ENCODE measurements around the gene RETN.

Gene RETN

GRCh38 chr19:7632340-7633203, 36.3 kb upstream of the RETN start:
- Mint-ChIP-seq H3K4me3 (no peak overlapping the region), H3K9me3 (no peaks in the 10 kb centered on the region), H3K36me3 (peaks cover 23% of the 10 kb centered on the region), H3K27ac (no peak overlapping the region), H3K27me3 (peaks cover 4% of the 10 kb centered on the region), H3K4me1 (peaks cover 49% of the 10 kb centered on the region)
- no peak for DNase-seq
- CTCF ChIA-PET, result no interaction called here

GRCh38 chr19:7633698-7634097, 35.2 kb upstream of the RETN start, which contains the start of gene PCP2:
PCP2 (minus strand) TSS chr19:7633719; CDS start chr19:7633457, 262 bp downstream.
- H3K36me3 Mint-ChIP-seq, result peaks cover 23% of the 10 kb centered on the region

GRCh38 chr19:7635670-7636069, 33.2 kb upstream of the RETN start:
- H3K4me3 Mint-ChIP-seq, result peak overlapping the region; percentile 81
- no peak for DNase-seq
- peak overlapping the region; percentile 84 for H3K27ac Mint-ChIP-seq
- H3K9me3 Mint-ChIP-seq, result peaks cover 9% of the 10 kb centered on the region
- CTCF ChIA-PET, result interaction anchor here (1.0 kb wide), 1 partner anchor 17 kb away, joined by 4 read pairs; no protein-coding TSS in a partner anchor
- H3K4me1 Mint-ChIP-seq, result peaks cover 41% of the 10 kb centered on the region
- peaks cover 4% of the 10 kb centered on the region for H3K27me3 Mint-ChIP-seq
- H3K36me3 Mint-ChIP-seq, result peaks cover 29% of the 10 kb centered on the region

More at GRCh38 chr19:7633698-7634097, 35.2 kb upstream of the RETN start, which contains the start of gene PCP2:
- Mint-ChIP-seq H3K27ac (no peak within 1 kb of the TSS), H3K9me3 (no peaks in the 10 kb centered on the region), H3K4me1 (peaks cover 49% of the 10 kb centered on the region), H3K27me3 (peaks cover 4% of the 10 kb centered on the region), H3K4me3 (no peak within 1 kb of the TSS)
- DNase-seq, result no peak
- CTCF ChIA-PET, result no interaction called here

- Mint-ChIP-seq H3K4me1 (peaks cover 37% of the 10 kb centered on the region), H3K4me3 (peak overlapping the region; percentile 81), H3K36me3 (peaks cover 29% of the 10 kb centered on the region), H3K27me3 (peaks cover 4% of the 10 kb centered on the region), H3K27ac (peak overlapping the region; percentile 90), H3K9me3 (peaks cover 9% of the 10 kb centered on the region)
- CTCF ChIA-PET, result interaction anchor here (1.0 kb wide), 1 partner anchor 16 kb away, joined by 4 read pairs; no protein-coding TSS in a partner anchor
- DNase-seq, result no peak
Observed at GRCh38 chr19:7636317-7636690, 32.5 kb upstream of the RETN start.

- peaks cover 27% of the 10 kb centered on the region for H3K36me3 Mint-ChIP-seq
- peaks cover 4% of the 10 kb centered on the region for H3K27me3 Mint-ChIP-seq
- H3K27ac Mint-ChIP-seq, result peak within 1 kb of the TSS; percentile 90
- DNase-seq, result peak; percentile 94
- peaks cover 37% of the 10 kb centered on the region for H3K4me1 Mint-ChIP-seq
- peak within 1 kb of the TSS; percentile 81 for H3K4me3 Mint-ChIP-seq
- CTCF ChIA-PET, result interaction anchor here (0.7 to 1.4 kb wide), 2 partner anchors 44 to 1949 kb away, joined by 4 to 10 read pairs; partner anchors contain the start of gene TRAPPC5
- H3K9me3 Mint-ChIP-seq, result peaks cover 9% of the 10 kb centered on the region
Observed at GRCh38 chr19:7636691-7637373, 32.0 kb upstream of the RETN start, which contains the start of gene STXBP2. STXBP2 (plus strand) TSS chr19:7637110; CDS start chr19:7637150, 40 bp downstream.

GRCh38 chr19:7637374-7638256, 31.2 kb upstream of the RETN start:
- Mint-ChIP-seq H3K9me3 (peaks cover 9% of the 10 kb centered on the region), H3K4me1 (peaks cover 37% of the 10 kb centered on the region), H3K27me3 (peaks cover 4% of the 10 kb centered on the region), H3K4me3 (peak overlapping the region; percentile 81), H3K27ac (peak overlapping the region; percentile 90), H3K36me3 (peaks cover 26% of the 10 kb centered on the region)
- peak; percentile 31 for DNase-seq
- CTCF ChIA-PET, result interaction anchor here (0.7 to 1.4 kb wide), 5 partner anchors 9 to 1950 kb away, joined by 3 to 10 read pairs (median 4); partner anchors contain the start of genes PET100, TRAPPC5 and XAB2

GRCh38 chr19:7638802-7639465, 29.9 kb upstream of the RETN start:
- CTCF ChIA-PET, result interaction anchor here (0.6 to 1.4 kb wide), 2 partner anchors 13 to 71 kb away, joined by 4 to 9 read pairs; no protein-coding TSS in a partner anchor
- peak overlapping the region; percentile 56 for H3K4me3 Mint-ChIP-seq
- peaks cover 37% of the 10 kb centered on the region for H3K4me1 Mint-ChIP-seq
- peaks cover 4% of the 10 kb centered on the region for H3K27me3 Mint-ChIP-seq
- peak overlapping the region; percentile 45 for H3K27ac Mint-ChIP-seq
- DNase-seq, result no peak
- H3K36me3 Mint-ChIP-seq, result peaks cover 27% of the 10 kb centered on the region
- H3K9me3 Mint-ChIP-seq, result peaks cover 9% of the 10 kb centered on the region

GRCh38 chr19:7639863-7640348, 28.9 kb upstream of the RETN start:
- Mint-ChIP-seq H3K9me3 (peaks cover 9% of the 10 kb centered on the region), H3K27me3 (peaks cover 4% of the 10 kb centered on the region), H3K4me1 (peaks cover 35% of the 10 kb centered on the region), H3K27ac (peak overlapping the region; percentile 1), H3K36me3 (peaks cover 27% of the 10 kb centered on the region), H3K4me3 (peak overlapping the region; percentile 28)
- CTCF ChIA-PET, result no interaction called here
- no peak for DNase-seq

- H3K27ac Mint-ChIP-seq, result no peak overlapping the region
- peaks cover 28% of the 10 kb centered on the region for H3K36me3 Mint-ChIP-seq
- peaks cover 9% of the 10 kb centered on the region for H3K9me3 Mint-ChIP-seq
- H3K4me1 Mint-ChIP-seq, result peaks cover 32% of the 10 kb centered on the region
- H3K4me3 Mint-ChIP-seq, result no peak overlapping the region
- DNase-seq, result no peak
- peaks cover 4% of the 10 kb centered on the region for H3K27me3 Mint-ChIP-seq
- CTCF ChIA-PET, result interaction anchor here (1.3 kb wide), 1 partner anchor 40 kb away, joined by 3 read pairs; the partner anchor contains the start of gene TRAPPC5
Observed at GRCh38 chr19:7640803-7641202, 28.0 kb upstream of the RETN start.

GRCh38 chr19:7641290-7642276, 27.3 kb upstream of the RETN start:
- Mint-ChIP-seq H3K4me3 (no peak overlapping the region), H3K9me3 (peaks cover 9% of the 10 kb centered on the region), H3K36me3 (peaks cover 30% of the 10 kb centered on the region), H3K27ac (no peak overlapping the region), H3K27me3 (peaks cover 3% of the 10 kb centered on the region), H3K4me1 (peaks cover 26% of the 10 kb centered on the region)
- DNase-seq, result no peak
- CTCF ChIA-PET, result interaction anchor here (1.3 kb wide), 1 partner anchor 39 kb away, joined by 3 read pairs; the partner anchor contains the start of gene TRAPPC5

- DNase-seq, result no peak
- CTCF ChIA-PET, result interaction anchor here (1.3 kb wide), 1 partner anchor 39 kb away, joined by 3 read pairs; the partner anchor contains the start of gene TRAPPC5
- H3K36me3 Mint-ChIP-seq, result peaks cover 30% of the 10 kb centered on the region
- H3K27me3 Mint-ChIP-seq, result no peaks in the 10 kb centered on the region
- H3K27ac Mint-ChIP-seq, result no peak overlapping the region
- no peak overlapping the region for H3K4me3 Mint-ChIP-seq
- H3K4me1 Mint-ChIP-seq, result peaks cover 22% of the 10 kb centered on the region
- H3K9me3 Mint-ChIP-seq, result peaks cover 9% of the 10 kb centered on the region
Observed at GRCh38 chr19:7642295-7643030, 26.4 kb upstream of the RETN start.
